PC-9 (cell line): ENCODE data around the gene SGPP1. TPM values are rescaled to one million over a fixed set of nuclear protein-coding genes. Genes with fewer than 3 reads are reported as not detected.

Experiments used
- BruUV-seq: library from RNA; stranded (reverse); fragments of 400-500 nt; replicated peaks from 2 replicates; lab custom pipeline; 2021; lab: Mats Ljungman, UMichigan
- CTCF ChIA-PET: fragments of 300-600 bp; sonication (Branson Sonifier 250); formaldehyde crosslinking; loops from one replicate; lab custom pipeline; 2022; ENCODE audit warnings: antibody characterized with exemption; lab: Charles Lee
- POLR2A ChIA-PET: fragments of 300-600 bp; sonication (Branson Sonifier 250); formaldehyde crosslinking; loops from one replicate; lab custom pipeline; 2022; ENCODE audit warnings: antibody characterized with exemption; ENCODE audit not compliant: unreplicated experiment; lab: Charles Lee
- DNase-seq, 2 experiments: peaks; one replicate each; pipeline versions ENCODE4 v3.0.0 to v3.0.0-alpha.2; 2015 to 2022; ENCODE audit warnings: mixed read lengths in 1 of 2
- H2AFZ ChIP-seq: fragments of 200-600 bp; sonication (generic); 2 replicates; pipeline ENCODE4 v1.8.1; 2017; ENCODE audit warnings: antibody characterized with exemption
- H3F3A ChIP-seq: fragments of 200-600 bp; sonication (generic); 2 replicates; pipeline ENCODE4 v1.8.1; 2017; ENCODE audit warnings: antibody characterized with exemption, mild to moderate bottlenecking, low read depth; ENCODE audit not compliant: insufficient read depth
- H3K27ac ChIP-seq: fragments of 200-600 bp; sonication (generic); 2 replicates; pipeline ENCODE4 v1.6.1; 2016; ENCODE audit warnings: mixed run types
- H3K27me3 ChIP-seq: fragments of 200-600 bp; sonication (generic); 2 replicates; pipeline ENCODE4 v1.6.1; 2016; ENCODE audit warnings: low read depth, mixed run types; ENCODE audit not compliant: insufficient read depth
- H3K36me3 ChIP-seq: fragments of 200-600 bp; sonication (generic); 2 replicates; pipeline ENCODE4 v1.6.1; 2016; ENCODE audit warnings: low read depth, mixed run types
- H3K4me1 ChIP-seq: fragments of 200-600 bp; sonication (generic); replicated peaks from 2 replicates; pipeline ENCODE4 v1.6.1; 2016; ENCODE audit warnings: mixed run types; ENCODE audit not compliant: insufficient read depth
- H3K4me2 ChIP-seq: fragments of 200-600 bp; sonication (generic); 2 replicates; pipeline ENCODE4 v1.6.1; 2017; ENCODE audit warnings: mixed run types
- H3K4me3 ChIP-seq: fragments of 200-600 bp; sonication (generic); 2 replicates; pipeline ENCODE4 v1.6.1; 2016; ENCODE audit warnings: mixed run types
- H3K79me2 ChIP-seq: fragments of 200-600 bp; sonication (generic); 2 replicates; pipeline ENCODE4 v1.6.1; 2017; ENCODE audit warnings: low read depth, mixed run types
- H3K9me2 ChIP-seq: fragments of 200-600 bp; sonication (generic); 2 replicates; pipeline ENCODE4 v1.8.1; 2017; ENCODE audit warnings: mild to moderate bottlenecking; ENCODE audit not compliant: insufficient read depth
- H3K9me3 ChIP-seq: fragments of 200-600 bp; sonication (generic); 2 replicates; pipeline ENCODE4 v1.8.1; 2016; ENCODE audit warnings: low read depth; ENCODE audit not compliant: insufficient read depth
- H4K20me1 ChIP-seq: fragments of 200-600 bp; sonication (generic); 2 replicates; pipeline ENCODE4 v1.8.1; 2017; ENCODE audit not compliant: insufficient read depth
- EZH2 ChIP-seq: fragments of 200-600 bp; sonication (generic); IDR thresholded peaks from 2 replicates; pipeline ENCODE4 v1.8.0; 2017; ENCODE audit warnings: antibody characterized with exemption, low read depth
- intact Hi-C: fragments of 100-400 bp; cut with micrococcal nuclease; formaldehyde crosslinking; loops from one replicate; pipeline ENCODE4 v1.10.0; 2022; ENCODE audit not compliant: unreplicated experiment
- total RNA-seq: library from RNA; stranded (reverse); gene quantifications from 2 replicates; pipeline ENCODE4 v1.2.3, GENCODE V29; 2021
- TF ChIP-seq, protein P1 (sequence below): fragments of 200-600 bp; sonication (generic); conservative IDR thresholded peaks from 2 replicates; pipeline ENCODE4 v1.6.1; 2017; ENCODE audit warnings: mixed run types, antibody characterized with exemption, mild to moderate bottlenecking, moderate library complexity

SGPP1 gene
- total RNA-seq, 1 experiment from 2014 or later, result 26.7 TPM

DNA sequence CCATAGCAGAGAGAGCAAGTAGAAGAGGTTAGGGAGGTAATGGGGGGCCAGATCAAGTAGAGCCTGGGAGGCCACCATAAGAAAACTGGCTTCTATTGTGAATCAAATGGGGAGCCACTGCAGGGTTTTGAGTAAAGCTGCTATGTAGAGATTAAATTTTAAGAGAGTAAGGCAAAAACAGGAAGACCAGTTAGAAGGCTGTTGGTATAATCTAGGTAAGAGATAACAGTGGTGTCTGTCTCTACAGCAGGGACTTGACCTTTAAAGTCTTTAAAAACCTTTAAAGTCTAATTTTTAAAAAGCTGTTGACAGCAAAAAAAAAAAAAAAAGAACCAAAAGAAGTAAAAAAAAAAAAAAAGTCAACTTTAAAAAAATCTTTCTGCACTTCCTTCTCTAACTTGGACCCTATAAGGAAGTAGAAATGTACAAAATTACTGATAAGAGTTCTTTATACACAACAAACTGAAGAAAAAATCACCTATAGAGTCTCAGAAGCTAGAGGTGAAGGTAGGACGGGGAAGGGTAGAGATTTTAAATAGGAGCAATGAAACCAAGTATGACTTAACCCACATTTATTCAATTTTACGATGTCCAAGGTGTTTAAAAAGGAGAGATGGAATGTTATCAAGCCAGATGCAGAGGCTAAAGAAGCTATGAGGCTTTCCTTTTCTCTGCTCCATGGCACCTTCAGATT, 26.1 kb downstream of the SGPP1 start:
- Histone ChIP-seq H3K4me3 (no peak overlapping the region), H3K4me2 (no peak overlapping the region), H4K20me1 (no peaks in the 10 kb centered on the region), H3F3A (no peaks in the 10 kb centered on the region; the same call in none of the 2 replicates), H2AFZ (no peak overlapping the region), H3K9me2 (no peaks in the 10 kb centered on the region), H3K79me2 (peaks cover 23% of the 10 kb centered on the region), H3K27ac (no peak overlapping the region), H3K36me3 (no peaks in the 10 kb centered on the region), H3K27me3 (no peaks in the 10 kb centered on the region), H3K9me3 (no peaks in the 10 kb centered on the region), H3K4me1 (no peaks in the 10 kb centered on the region)
- intact Hi-C loops, result no loop called here
- DNase-seq, result no peak
- BruUV-seq, result no TSS peak
- POLR2A ChIA-PET, result interaction anchor here (0.7 kb wide), 1 partner anchor 863 kb away, joined by 9 read pairs; no protein-coding TSS in a partner anchor
- CTCF ChIA-PET, result no interaction called here
- TF ChIP-seq EZH2, result no peak
- TF ChIP-seq, protein P1, sequence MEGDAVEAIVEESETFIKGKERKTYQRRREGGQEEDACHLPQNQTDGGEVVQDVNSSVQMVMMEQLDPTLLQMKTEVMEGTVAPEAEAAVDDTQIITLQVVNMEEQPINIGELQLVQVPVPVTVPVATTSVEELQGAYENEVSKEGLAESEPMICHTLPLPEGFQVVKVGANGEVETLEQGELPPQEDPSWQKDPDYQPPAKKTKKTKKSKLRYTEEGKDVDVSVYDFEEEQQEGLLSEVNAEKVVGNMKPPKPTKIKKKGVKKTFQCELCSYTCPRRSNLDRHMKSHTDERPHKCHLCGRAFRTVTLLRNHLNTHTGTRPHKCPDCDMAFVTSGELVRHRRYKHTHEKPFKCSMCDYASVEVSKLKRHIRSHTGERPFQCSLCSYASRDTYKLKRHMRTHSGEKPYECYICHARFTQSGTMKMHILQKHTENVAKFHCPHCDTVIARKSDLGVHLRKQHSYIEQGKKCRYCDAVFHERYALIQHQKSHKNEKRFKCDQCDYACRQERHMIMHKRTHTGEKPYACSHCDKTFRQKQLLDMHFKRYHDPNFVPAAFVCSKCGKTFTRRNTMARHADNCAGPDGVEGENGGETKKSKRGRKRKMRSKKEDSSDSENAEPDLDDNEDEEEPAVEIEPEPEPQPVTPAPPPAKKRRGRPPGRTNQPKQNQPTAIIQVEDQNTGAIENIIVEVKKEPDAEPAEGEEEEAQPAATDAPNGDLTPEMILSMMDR, result no peak

DNA sequence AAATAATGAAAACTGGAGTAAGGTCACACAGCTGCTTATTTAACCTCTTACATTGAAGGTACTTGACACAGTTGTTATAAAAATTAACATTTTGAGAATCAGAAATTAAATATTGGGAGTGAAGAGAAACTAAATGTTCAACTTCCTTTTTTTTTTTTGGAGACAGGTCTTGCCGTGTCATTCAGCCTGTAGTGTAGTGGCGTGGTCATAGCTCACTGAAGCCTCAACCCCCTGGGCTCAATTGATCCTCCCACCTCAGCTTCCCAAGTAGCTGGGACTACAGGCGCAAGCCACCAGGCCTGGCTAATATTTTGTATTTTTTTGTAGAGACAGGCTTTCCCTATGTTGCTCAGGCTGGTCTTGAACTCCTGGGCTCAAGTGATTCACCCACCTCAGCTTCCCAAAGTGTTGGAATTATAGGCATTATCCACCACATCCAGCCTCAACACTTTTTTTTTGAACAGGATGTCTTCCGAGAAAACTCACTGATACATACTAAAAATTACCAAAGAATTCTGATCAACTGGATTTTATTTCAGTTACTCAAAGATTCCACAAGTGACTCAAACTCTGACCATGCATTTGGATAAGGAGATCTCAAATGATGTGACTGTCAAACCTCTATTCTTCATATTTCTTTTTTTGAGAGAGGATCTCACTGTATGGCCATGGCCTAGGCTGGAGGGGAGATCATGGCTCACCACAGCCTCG, 35.4 kb downstream of the SGPP1 start:
- Histone ChIP-seq H3K36me3 (no peaks in the 10 kb centered on the region), H4K20me1 (no peaks in the 10 kb centered on the region), H3K27me3 (no peaks in the 10 kb centered on the region), H3K9me2 (no peaks in the 10 kb centered on the region), H3K4me1 (peaks cover 12% of the 10 kb centered on the region; the same call in 1 of the 2 replicates), H3K79me2 (no peaks in the 10 kb centered on the region), H2AFZ (no peak overlapping the region), H3F3A (no peaks in the 10 kb centered on the region; the same call in none of the 2 replicates), H3K9me3 (no peaks in the 10 kb centered on the region), H3K4me3 (no peak overlapping the region), H3K27ac (no peak overlapping the region), H3K4me2 (no peak overlapping the region)
- intact Hi-C loops, result no loop called here
- no TSS peak for BruUV-seq
- TF ChIP-seq EZH2, result no peak
- no peak for DNase-seq
- POLR2A ChIA-PET, result interaction anchor here (0.7 kb wide), 1 partner anchor 14 kb away, joined by 4 read pairs; no protein-coding TSS in a partner anchor
- CTCF ChIA-PET, result interaction anchor here (0.6 to 0.7 kb wide), 2 partner anchors 15 to 848 kb away, joined by 3 to 4 read pairs; no protein-coding TSS in a partner anchor

DNA sequence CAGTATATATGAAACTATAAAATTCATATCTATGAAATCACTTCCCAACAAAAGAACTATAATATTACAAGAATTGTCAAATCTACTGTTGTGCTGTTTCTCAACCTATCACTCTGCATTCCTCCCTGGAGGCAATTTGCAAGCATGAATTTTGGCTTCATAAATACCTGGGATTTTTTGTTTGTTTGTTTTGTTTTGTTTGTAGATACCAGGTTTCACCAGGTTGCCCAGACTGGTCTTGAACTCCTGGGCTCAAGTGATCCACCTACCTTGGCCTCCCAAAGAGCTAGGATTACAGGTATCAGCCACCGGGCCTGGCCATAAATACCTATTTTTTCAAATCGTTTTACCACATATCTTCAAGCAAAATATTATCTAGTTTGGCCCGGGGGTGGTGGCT, 38.7 kb downstream of the SGPP1 start:
- peaks cover 7% of the 10 kb centered on the region for H3F3A ChIP-seq
- H2AFZ ChIP-seq, result no peak overlapping the region
- no peaks in the 10 kb centered on the region for H4K20me1 ChIP-seq
- no peak overlapping the region for H3K27ac ChIP-seq
- H3K9me3 ChIP-seq, result no peaks in the 10 kb centered on the region
- no peak overlapping the region for H3K4me3 ChIP-seq
- no peak overlapping the region for H3K4me2 ChIP-seq
- no peak for TF ChIP-seq EZH2
- TF ChIP-seq, protein P1, result no peak
- no TSS peak for BruUV-seq
- H3K4me1 ChIP-seq, result peaks cover 12% of the 10 kb centered on the region
- H3K79me2 ChIP-seq, result no peaks in the 10 kb centered on the region
- peaks cover 7% of the 10 kb centered on the region; the same call in 1 of the 2 replicates for H3K36me3 ChIP-seq
- ChIA-PET CTCF (no interaction called here), POLR2A (no interaction called here)
- intact Hi-C loops, result no loop called here
- no peaks in the 10 kb centered on the region for H3K27me3 ChIP-seq
- no peaks in the 10 kb centered on the region for H3K9me2 ChIP-seq
- peak in 1 of 2 experiments; percentile 85 for DNase-seq
